GM23248 (cell line): ENCODE data around the gene RTN4R.

ENCODE experiments used
- EZH2 ChIP-seq: fragments of 200-600 bp; sonication (generic); IDR thresholded peaks from 2 replicates; pipeline ENCODE4 v1.6.1; 2018; ENCODE audit warnings: antibody characterized with exemption, mild to moderate bottlenecking; ENCODE audit not compliant: insufficient read depth, poor library complexity, severe bottlenecking
- EZH2phosphoT487 ChIP-seq: fragments of 200-600 bp; sonication (generic); IDR thresholded peaks from 2 replicates; pipeline ENCODE4 v1.6.1; 2018; ENCODE audit warnings: antibody characterized with exemption, moderate library complexity, mild to moderate bottlenecking, low read depth; ENCODE audit not compliant: insufficient read depth

- no peak for TF ChIP-seq EZH2
- TF ChIP-seq EZH2phosphoT487: no peak
Measured at GRCh38 chr22:20211997-20212753, 55.9 kb downstream of the RTN4R start.
